HG02885 (cell line): ENCODE results near the gene RBM33.

Experiments used
- ATAC-seq: cut with Tn5 transposase; IDR thresholded peaks from one replicate; pipeline ENCODE4 v1.9.1; 2021; ENCODE audit warnings: mild to moderate bottlenecking; ENCODE audit not compliant: unreplicated experiment, poor library complexity

Gene RBM33

GRCh38 chr7:155739538-155740143, 95.2 kb downstream of the RBM33 start:
- no peak for ATAC-seq

- ATAC-seq = peak; percentile 29
These were observed 96.6 kb downstream of the RBM33 start for GRCh38 chr7:155741082-155741481.

GRCh38 chr7:155741805-155742204, 97.3 kb downstream of the RBM33 start:
- peak; percentile 75 for ATAC-seq

- ATAC-seq = no peak
These were observed 98.7 kb downstream of the RBM33 start for GRCh38 chr7:155743177-155743576.

- no peak for ATAC-seq
These were observed 100.7 kb downstream of the RBM33 start for GRCh38 chr7:155744971-155745683.

GRCh38 chr7:155745737-155746136, 101.3 kb downstream of the RBM33 start:
- ATAC-seq = peak; percentile 17

- peak; percentile 67 for ATAC-seq
These were observed 101.7 kb downstream of the RBM33 start for GRCh38 chr7:155746188-155746587.

- no peak for ATAC-seq
These were observed 102.7 kb downstream of the RBM33 start for GRCh38 chr7:155747209-155747608.

GRCh38 chr7:155749578-155749977, 105.1 kb downstream of the RBM33 start:
- no peak for ATAC-seq

GRCh38 chr7:155750255-155751125, 106.0 kb downstream of the RBM33 start:
- ATAC-seq = no peak

- ATAC-seq = no peak
These were observed 106.9 kb downstream of the RBM33 start for GRCh38 chr7:155751409-155751808.

GRCh38 chr7:155752756-155753445, 108.4 kb downstream of the RBM33 start:
- peak; percentile 67 for ATAC-seq

GRCh38 chr7:155753446-155753965, 109.0 kb downstream of the RBM33 start:
- peak; percentile 9 for ATAC-seq

- ATAC-seq = no peak
These were observed 109.7 kb downstream of the RBM33 start for GRCh38 chr7:155754165-155754564.

GRCh38 chr7:155755026-155755425, 110.6 kb downstream of the RBM33 start:
- ATAC-seq = no peak

GRCh38 chr7:155756322-155756721, 111.9 kb downstream of the RBM33 start:
- peak; percentile 33 for ATAC-seq

GRCh38 chr7:155758348-155758747, 113.9 kb downstream of the RBM33 start:
- no peak for ATAC-seq

- ATAC-seq = no peak
These were observed 115.4 kb downstream of the RBM33 start for GRCh38 chr7:155759740-155760430.

GRCh38 chr7:155761162-155761561, 116.7 kb downstream of the RBM33 start:
- no peak for ATAC-seq

GRCh38 chr7:155762036-155762435, 117.6 kb downstream of the RBM33 start:
- no peak for ATAC-seq
